NB4 (cell line): Measurements from ENCODE around the gene KLRK1.
A peak's percentile ranks its signal among the peaks of the same experiment; 100 is the strongest.
"Not testable (repeated sequence)": the region's sequence is repeated elsewhere in the genome, so short reads cannot be mapped to it uniquely, and the experiment has no call there.

Experiments
- DNase-seq: peaks from one replicate; pipeline ENCODE4 v3.0.0; 2010; ENCODE audit warnings: low read depth
- H3K4me3 ChIP-seq: one replicate; pipeline ENCODE4 v1.5.1; 2011; ENCODE audit warnings: mild to moderate bottlenecking, low read depth, low read length, moderate library complexity
- CTCF ChIP-seq: IDR thresholded peaks from one replicate; pipeline ENCODE4 v1.5.1; 2012; ENCODE audit warnings: low read depth, low read length
- MAX ChIP-seq: IDR thresholded peaks from 2 replicates; pipeline ENCODE4 v1.6.1; 2011; ENCODE audit warnings: low read depth, low read length
- MYC ChIP-seq: IDR thresholded peaks from 2 replicates; pipeline ENCODE4 v1.6.1; 2011; ENCODE audit warnings: low read depth, low read length
- POLR2A ChIP-seq: IDR thresholded peaks from 2 replicates; pipeline ENCODE4 v1.6.1; 2011; ENCODE audit warnings: mild to moderate bottlenecking; ENCODE audit not compliant: insufficient read length; ENCODE audit errors: extremely low read depth

Gene KLRK1

GRCh38 chr12:10361622-10362021 is 28.2 kb downstream of the KLRK1 start:
- no peak overlapping the region for H3K4me3 ChIP-seq
- no peak for DNase-seq
- TF ChIP-seq POLR2A, result no peak
- TF ChIP-seq MYC, result no peak
- no peak for TF ChIP-seq MAX
- TF ChIP-seq CTCF, result no peak

- DNase-seq, result peak; percentile 70
- no peak overlapping the region for H3K4me3 ChIP-seq
- peak; percentile 75; the same call in 1 of the 2 replicates for TF ChIP-seq MAX
- TF ChIP-seq CTCF, result no peak
- peak; percentile 89 for TF ChIP-seq MYC
Observed at GRCh38 chr12:10361084-10361483, 28.8 kb downstream of the KLRK1 start.

- H3K4me3 ChIP-seq, result no peak overlapping the region
- DNase-seq, result no peak
- no peak for TF ChIP-seq CTCF
- no peak for TF ChIP-seq MYC
- no peak for TF ChIP-seq POLR2A
- no peak for TF ChIP-seq MAX
Observed at GRCh38 chr12:10358969-10359368, 30.9 kb downstream of the KLRK1 start.

GRCh38 chr12:10358131-10358530 is 31.7 kb downstream of the KLRK1 start:
- no peak for TF ChIP-seq MAX
- TF ChIP-seq POLR2A, result no peak
- no peak for TF ChIP-seq MYC
- TF ChIP-seq CTCF, result no peak
- H3K4me3 ChIP-seq, result no peak overlapping the region
- no peak for DNase-seq

GRCh38 chr12:10354502-10354901 is 35.3 kb downstream of the KLRK1 start:
- no peak overlapping the region for H3K4me3 ChIP-seq
- DNase-seq, result no peak
- TF ChIP-seq MAX (no peak), MYC (no peak), CTCF (no peak), POLR2A (no peak)

GRCh38 chr12:10354071-10354470 is 35.8 kb downstream of the KLRK1 start:
- no peak for DNase-seq
- TF ChIP-seq MAX, result no peak
- TF ChIP-seq MYC, result no peak
- TF ChIP-seq POLR2A, result no peak
- TF ChIP-seq CTCF, result no peak
- H3K4me3 ChIP-seq, result no peak overlapping the region

GRCh38 chr12:10351457-10351856 is 38.4 kb downstream of the KLRK1 start:
- not testable (repeated sequence) for DNase-seq, H3K4me3 ChIP-seq
